Superior temporal gyrus (tissue), 1 donor: ENCODE data around the gene SURF6.
"Not testable (repeated sequence)": the region's sequence is repeated elsewhere in the genome, so short reads cannot be mapped to it uniquely, and the experiment has no call there.

Experiments
- DNase-seq: peaks from one replicate; pipeline ENCODE4 v3.0.0-alpha.2; 2016; ENCODE audit errors: extremely low spot score

SURF6 gene

DNA sequence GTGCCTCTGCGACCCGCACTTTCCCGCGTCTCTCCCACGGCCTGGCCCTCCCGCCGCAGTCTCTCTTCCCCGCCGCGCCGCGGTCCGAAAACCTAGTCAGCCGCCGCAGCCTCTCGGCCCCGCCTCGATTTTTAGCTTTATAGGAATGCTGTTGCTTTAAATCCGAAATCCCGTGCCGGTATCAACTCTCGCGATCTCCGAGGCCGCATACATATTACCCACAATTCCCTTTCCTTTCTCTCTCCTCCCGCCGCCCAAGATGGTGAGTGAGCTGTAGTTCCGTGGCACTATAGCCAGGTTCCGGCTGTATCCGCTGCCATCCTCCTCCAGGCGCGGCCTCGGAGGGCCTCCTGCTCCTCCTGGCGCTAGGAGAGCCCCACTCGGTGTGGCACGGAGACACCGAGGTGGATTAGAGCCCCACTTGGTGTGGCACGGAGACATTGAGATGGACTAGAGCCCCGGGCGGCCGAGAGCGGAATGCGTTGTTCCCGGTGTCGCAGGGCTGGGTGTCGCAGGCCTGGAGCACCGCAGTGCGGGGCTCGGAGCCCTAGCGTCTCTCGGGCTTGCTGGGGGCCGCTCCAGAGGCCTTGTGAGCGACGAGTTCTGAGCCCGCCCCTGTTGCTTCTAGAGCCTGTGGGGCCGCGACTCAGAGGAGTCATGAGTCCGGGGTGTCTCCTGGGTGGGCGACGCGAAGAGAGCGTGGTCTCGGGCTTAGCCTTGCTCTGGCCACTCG lies 12.2 kb upstream of the SURF6 start, which contains the start of the genes MED22 and RPL7A:
TSS of gene MED22 (minus strand) at position 147 of the 733 bp plus-strand sequence. CDS start 1,469 bp downstream, outside the sequence.
TSS of gene RPL7A (plus strand) at position 234 of the 733 bp plus-strand sequence. CDS start at position 260, 26 bp downstream.
- DNase-seq, result peak; percentile 98

DNA sequence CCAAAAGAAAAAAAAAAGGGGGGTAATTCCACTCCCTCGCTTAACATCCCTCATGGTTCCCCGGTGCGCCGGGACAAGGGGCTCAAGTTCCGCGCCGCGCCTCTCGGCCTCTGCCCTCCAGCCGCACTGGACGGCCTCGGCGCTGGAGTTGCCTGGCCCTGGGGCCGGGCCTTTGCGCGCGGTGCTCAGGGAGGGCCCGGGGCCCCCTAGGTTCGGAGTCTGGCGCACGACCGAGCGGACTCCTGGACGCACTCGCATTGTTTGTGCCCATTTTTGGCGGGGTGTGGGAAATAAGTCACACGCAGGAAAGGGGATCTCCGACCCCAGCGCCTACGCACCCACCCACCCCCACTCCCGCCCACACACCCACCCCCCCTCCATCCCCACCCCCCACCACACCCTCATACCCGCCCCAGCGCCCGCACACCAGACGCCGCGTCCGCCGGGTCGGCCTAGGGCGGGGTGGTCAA lies 11.6 kb upstream of the SURF6 start:
- no peak for DNase-seq

DNA sequence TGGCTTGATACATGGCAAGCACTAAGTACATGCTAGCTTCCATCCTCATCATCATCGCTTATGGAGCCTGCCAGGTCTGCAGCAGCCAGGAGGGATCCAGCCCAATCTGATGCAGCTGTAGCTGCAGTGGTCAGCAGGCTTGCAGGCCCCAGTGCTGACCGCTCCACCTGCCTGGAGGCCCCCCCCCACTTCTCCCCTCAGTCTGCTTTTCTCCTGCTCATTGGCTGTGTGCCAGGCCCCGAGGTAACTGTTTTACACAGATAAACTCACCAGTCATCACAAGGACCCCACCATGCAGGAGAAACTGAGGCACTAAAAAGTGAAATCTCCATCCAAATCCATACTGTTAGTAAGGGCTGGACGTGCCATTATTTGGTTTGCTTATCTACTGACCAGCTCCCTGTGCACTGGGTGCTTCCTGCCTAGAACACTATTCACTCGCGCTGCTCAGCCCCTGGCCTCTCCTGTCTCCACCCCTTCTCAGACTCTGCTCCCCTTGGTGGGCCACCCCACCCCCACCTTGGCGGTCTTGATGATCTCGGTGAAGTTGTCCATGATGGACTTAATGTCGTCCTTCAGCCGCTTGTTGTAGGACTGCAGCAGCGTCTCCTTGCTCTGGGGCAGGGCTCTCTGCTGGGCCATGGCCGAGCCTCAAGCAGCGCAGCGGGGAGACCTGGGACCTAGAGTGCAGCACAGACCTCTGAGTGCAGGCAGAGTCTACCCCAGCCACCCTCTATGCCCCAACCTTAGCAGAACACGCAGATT lies 10.2 kb upstream of the SURF6 start:
- no peak for DNase-seq

DNA sequence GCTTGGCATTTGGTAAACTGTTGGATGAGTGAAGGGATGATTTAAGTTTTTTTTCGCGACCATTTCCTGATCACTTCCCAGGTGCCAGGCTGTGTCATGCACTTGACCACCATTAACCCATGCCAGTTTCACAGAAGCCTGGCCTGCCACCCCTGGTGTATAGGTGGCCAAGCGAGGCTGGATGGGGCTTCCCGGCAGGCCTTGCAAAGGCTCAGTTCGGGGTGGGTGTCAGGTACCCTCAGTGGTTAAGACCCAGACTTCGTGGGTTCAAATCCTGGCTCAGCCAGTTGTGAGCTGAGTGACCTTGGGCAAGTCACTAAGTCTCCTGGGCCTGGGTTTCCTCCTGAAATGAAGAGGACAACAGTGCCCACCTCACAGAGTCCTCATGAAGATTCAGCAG lies 9.6 kb upstream of the SURF6 start:
- DNase-seq, result no peak

DNA sequence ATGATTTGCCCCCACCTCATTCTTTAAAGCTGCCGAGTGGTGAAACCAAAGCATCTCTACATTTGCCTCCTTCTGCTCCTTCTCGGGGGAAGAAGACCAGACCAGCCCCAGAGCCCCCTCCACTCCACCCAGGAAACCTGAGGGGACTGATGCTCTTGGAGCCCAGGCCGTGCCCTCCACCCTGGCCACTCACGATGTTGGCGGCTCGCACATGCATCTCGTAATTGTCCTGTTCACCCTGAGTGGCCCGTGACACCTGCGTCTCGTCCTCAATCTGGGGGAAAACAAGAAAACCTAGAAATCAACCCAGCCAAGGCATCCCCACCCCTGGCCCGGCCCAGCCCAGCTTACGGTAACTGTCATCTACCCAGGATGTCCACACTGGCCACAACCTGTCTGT lies 9.0 kb upstream of the SURF6 start:
- DNase-seq, result no peak

DNA sequence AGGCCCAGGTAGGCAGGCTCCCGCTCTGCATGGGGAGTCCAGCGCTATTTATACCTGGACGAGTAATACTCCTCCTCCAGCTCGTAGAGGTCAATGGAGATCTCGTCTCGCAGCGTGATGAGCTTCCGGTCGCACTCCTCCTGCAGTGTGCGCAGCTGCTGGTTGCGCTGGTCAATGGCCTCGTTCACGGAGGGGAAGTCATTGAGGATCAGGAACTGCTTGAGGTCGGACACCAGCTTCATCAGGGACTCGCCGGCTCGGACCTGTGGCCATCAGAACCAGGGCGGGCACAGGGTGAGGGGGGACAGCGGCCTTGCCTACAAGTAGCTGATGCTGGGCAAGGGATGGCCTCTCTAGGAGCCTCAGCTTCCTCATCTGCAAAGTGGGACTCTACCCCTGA lies 8.1 kb upstream of the SURF6 start:
- no peak for DNase-seq

DNA sequence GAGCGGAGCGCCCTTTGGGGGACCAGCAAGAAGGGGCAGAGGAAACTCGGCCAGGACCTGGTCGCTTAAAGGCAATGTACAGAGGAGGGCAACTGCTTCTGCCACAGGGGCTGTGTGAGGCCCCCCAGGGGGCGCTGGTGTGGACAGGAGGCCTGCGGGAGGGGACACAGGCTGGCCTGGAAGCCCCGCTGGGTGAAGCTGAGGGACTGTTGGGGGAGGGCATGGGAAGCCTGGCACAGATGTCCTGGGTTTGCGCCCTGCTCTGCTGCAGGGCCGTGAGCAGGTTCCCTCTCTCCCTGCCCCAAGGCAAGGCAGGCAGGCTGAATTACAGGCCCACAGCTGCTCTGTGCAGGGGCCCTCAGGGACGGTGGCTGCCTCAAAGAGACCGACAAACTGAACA lies 6.6 kb upstream of the SURF6 start:
- no peak for DNase-seq

DNA sequence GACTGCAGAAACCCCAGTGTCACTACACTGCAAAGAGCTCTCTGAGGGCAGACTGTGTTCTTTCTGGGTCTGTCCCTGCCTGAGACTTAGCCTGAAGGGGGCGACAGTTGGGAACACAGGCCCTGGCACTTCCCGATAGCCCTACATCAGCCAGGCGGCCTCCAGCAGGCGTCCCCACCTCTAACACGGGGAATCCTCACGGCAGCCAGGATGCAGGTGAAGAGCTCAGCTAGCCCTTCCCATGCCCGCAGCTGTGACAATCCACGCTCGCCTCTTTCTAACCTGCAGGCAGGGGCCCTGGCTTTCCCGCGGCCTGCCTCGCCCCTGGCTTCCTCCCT lies 6.0 kb upstream of the SURF6 start:
- no peak for DNase-seq

DNA sequence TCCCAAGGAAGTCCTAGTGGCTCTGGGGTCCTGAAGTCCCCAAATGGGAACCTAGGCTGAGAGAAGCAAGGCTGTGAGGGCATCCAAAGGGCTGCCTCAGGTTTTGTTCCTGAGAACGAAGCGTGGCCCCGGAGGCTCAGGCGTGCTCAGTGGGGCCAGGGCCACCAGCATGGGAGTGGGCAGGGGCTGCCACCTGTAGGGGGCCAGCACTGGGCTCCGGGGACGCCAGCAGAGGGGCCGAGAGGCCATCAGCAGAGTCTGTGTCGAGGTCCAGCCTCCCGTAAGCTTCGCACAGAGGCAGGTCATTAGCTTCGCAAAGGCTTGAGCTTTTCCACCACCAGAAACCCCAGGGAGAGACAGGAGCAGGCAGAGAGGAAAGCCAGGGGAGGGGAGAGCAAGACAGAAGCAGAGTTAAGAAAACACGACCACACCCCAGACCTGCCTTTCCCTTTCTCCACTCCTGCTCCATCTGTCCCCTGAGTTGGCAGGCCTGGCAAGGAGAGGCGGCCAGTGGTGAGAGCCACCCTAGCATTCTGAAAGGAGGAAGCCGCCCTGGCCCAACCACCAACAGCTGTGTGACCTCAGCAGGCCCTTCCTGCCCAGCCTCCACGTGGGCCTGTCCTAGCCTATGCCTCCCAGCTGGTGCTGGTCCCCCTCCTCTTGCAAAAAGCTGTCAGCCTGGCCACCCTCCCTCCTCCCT lies 5.5 kb upstream of the SURF6 start:
- DNase-seq, result no peak

DNA sequence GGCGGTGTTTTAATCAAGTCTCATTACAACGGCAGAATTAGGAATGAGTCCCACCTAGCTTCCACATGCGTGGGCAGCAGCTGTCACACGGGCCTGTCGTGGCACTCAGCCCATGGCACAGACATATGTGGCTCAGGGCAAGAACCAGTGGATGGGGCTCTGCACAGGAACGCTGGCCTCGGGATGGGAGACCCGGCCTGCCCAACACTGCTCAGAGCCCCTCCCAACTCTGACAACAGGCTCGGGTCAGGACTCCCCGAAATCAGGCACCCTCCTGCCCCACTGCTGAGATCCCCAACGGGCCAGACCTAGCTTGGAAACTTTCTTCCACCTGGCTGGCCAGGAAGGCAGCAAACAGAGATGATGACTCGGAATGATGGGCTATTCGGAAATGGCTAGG lies 4.9 kb upstream of the SURF6 start:
- no peak for DNase-seq

DNA sequence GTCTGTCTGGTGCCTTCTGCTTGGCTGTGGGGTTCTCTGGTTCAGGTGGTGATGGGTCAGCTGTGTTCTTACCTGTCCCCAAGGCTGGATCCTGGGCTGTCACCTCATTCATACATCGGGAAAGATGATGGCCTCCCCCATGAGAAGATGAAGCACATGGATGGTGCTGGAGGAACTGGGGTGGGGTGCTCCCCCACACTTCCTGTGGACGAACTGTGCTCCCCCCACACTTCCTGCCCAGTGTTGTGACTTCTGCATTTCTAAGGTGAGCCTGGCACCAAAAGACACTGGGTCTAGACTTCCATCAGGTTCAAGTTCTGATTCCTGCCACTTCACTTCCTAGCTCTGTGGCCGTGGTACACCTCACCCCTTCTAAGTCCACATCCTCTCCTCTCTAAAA lies 4.3 kb upstream of the SURF6 start:
- DNase-seq, result no peak

DNA sequence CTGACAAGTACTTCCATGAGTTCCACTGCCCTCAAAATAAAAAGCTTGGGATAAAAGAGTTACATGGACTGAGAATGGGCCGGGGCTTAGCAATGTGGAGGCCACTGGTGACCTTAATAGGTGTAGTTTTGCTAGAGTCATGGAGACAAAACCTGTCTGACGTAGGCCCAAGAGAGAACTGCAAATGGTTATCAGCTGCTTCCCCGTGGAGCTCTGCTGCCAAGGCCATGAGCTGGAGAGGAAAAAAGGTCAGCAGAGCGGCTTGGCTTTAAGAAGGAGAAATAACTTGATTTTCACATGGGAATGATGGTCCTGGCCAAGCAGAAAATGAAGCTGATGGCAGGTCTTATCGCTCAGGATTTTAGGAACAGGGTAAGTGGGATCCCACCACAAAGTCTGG lies 3.7 kb upstream of the SURF6 start:
- no peak for DNase-seq

DNA sequence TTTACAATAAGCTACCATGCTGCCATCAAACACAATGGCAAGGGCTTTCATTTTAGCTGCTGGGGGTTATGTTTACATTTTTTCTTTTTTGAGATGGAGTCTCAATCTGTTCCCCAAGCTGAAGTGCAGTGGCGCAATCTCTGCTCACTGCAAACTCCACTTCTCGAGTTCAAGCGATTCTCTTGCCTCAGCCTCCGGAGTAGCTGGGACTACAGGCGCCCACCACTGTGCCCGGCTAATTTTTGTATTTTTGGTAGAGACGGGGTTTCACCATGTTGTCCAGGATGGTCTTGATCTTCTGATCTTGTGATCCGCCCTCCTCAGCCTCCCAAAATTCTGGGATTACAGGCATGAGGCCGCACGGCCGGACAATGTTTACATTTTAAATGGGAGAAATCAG lies 1.1 kb downstream of the SURF6 start:
- DNase-seq, result not testable (repeated sequence)

DNA sequence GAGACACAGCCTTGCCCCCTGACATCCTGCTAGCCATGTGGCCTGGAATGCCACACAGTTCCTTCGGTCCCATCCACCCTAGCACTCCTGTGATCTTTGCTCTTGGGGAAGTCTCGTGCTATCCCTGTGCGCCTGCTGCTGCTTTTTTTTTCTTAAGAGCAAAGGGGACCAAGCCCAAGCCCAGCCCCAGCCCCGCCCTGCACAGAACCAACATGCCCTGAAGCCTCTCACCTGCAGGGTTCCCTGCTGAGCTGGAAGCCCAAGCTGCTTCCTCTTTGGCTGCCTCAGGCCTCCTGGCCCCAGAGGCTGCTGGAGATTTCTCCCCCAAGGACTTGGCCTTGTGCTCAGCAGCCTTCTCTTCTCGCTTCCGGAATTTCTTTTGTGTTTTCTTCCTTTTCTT lies 1.8 kb downstream of the SURF6 start:
- DNase-seq, result no peak

DNA sequence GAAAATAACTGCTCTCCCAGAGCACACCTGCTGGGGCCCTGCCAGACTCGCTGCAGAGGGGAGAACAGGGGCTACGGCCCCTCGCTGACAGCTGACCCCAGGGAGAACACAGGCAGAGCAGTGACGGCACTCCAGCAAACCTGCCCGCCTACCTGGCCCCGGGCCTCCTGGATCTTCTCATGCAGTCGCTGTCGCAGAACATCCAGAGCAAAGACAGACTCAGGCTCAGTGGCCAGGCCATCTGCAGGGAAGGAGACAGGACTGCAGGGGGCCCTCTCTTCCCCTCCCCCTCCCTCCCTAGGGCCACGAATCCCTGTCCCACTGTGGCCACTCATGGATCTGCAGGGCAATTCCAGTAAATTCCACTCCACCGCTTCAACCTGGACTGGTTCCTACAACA lies 2.4 kb downstream of the SURF6 start:
- no peak for DNase-seq

DNA sequence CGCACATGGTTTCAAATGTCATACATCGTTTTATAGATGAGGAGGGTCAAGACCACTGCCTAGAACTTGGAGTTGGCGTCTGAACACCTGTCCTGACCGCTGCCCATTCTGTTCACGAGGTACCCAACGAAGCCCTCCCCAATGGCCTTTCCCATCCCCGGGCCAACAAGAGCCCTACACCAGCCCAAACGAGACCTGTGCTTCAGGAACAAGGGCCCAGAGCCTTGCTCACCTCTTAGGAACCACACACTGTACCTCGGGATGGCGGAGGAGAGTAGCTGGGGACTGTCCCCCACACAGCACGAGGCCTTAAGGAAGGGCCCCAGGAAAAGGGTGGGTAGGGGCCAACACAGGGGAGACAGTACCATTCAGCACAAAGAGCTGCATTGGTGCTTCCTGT lies 3.0 kb downstream of the SURF6 start:
- no peak for DNase-seq

DNA sequence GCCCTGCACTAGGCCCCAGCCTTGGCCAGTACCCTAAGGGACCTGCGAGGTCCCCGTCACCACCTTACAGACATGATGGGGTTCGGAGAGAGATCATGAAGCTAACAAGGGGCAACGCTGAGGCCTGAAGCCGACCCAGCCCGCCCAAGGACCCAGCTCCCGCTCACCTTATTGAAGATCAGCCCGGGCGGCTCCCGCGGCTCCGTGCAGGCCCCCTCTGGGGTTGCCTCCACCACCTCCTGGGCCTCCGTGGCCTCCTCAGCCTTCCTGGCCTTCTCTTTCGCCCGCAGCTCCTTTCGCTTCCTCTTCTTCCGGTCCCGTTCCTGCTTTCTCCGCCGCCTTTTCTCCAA lies 3.6 kb downstream of the SURF6 start:
- DNase-seq, result no peak

DNA sequence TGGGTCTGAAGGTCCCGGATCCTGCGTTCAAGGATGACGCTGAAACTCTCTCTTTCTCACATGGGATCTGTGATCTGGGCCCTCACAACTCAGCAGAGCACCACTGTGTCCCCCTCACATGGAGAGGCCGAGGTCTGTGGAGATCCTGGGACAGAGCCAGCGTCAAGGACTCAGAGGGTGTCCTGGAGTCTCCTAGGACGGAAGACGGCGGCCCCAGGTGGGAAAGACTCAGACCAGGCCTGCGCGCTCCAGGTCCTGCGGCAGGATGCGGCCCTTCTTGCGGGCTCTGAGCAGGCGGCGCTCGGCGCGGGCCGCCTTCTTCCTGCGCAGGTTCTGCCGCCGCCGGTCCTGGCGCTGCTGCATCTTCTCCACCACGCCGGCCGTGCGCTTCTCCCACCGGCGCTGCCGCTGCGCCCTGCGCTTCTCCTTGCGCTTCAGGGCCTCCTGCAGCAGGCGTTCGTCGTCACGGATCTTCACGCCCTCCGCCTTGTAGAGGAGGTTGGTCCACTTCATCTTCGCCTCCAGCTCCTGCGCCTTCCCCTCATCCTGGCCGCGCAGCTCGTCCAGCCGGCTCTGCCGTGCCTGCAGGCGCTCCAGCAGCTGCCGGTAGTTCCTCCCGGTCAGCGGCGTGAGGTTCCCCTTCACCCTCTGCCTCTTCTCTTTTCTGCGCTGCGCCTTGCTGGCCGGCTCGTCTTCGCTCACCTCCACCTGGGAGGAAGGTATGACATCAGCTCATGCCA lies 4.2 kb downstream of the SURF6 start:
- no peak for DNase-seq

DNA sequence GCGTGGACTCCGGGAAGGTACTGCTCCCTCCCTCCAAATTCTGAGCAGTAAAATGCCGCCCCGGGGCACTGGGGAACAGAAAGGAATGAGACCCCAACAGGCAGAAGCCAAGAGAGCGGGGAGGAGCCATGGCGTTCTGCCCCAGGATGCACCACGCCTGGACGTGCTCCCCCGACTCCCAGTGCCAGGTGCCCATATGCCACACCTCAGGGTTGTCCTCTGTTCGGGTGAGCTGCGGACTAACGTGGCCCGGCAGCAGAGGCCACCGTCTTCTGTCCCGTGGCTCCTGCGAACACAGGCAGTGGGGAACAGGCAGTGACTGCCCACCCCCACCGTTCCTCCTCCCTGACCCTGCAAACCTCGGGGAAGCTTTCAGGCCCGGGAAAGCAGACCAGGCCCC lies 4.8 kb downstream of the SURF6 start:
- no peak for DNase-seq

DNA sequence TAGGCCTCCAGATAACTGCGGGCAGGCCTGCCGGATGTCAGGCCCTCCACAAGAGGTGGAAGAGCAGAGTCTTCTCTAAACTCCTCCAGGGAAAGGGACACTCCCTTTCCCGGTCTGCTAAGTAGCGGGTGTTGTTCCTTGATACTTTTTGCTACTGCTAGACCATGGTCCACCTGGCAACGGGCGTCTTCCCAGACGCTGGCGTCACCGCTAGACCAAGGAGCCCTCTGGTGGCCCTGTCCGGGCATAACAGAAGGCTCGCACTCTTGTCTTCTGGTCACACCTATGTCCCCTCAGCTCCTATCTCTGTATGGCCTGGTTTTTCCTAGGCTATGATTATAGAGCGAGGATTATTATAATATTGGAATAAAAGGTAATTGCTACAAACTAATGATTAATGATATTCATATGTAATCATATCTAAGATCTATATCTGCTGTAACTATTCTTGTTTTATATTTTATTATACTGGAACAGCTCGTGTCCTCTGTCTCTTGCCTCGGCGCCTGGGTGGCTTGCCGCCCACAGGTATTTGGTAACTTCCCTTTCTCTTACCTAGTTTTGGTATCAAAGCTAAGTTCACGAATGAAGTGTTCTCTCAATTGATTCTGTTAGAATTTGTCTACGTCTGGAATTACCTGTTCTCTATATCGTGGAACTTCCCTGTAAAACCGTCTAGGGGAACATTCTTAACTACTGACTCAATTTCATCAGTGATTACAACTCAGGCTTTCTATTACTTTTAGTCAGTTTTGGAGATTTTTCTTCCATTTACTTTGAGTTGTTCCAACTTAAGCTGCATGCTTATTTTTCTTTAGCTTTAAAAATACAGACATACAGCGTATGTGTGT lies 6.5 kb downstream of the SURF6 start:
- DNase-seq, result not testable (repeated sequence)

DNA sequence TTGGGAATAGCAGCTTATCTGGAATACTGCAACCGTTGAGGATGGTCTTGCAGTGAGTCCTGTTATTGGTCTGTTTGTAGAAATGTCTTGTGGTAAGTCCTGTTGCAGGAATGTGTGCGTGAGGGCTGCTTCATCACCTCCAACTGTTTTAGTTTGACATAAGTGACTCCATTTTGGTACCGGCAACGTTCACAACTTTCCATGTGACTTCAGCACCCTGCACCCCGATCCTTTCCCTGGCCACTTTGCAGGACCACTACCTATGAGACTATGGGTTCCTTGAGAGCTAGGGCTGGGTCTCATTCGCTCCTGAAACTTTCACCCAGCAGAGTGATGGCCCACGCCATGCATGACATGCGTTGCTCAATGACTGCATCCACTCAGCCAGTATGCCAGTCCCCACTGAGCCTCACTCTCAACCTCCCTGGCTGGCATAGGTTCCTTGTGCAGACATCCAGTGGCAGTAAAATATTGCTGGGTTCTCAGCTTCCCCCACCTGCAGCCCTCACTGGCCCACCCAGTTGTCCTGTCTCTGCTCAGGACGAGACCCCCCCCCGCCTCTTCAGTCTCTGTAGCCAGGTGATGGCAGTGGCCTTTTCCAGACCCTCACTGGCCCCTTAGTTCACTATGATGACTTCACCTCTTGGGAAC lies 8.0 kb downstream of the SURF6 start:
- DNase-seq, result no peak
